ENCODE results near the gene CNDP1.

Gene CNDP1

DNA sequence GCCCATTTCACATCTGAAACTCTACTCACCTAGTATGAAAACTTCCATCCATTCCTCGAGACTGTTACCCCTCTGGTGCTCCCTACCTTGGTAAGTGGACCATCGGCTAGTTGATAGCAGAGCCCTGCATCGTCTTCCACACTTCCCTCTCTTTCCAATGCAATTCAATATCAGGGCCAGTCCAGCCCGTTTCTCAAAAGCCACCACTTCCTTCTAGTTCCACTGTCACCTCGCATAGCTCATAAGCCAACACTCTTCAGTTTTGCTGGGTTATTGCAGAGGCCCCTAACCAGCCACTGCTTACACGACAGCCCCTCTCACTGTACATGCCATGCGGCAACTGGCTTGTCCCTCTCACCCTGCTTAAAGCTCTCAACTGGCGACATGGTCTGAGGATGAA lies 53.1 kb downstream of the CNDP1 start:
- no peak for DNase-seq (ENCODE audit: low read depth)

GRCh38 chr18:74589021-74589420 lies 54.7 kb downstream of the CNDP1 start:
- DNase-seq (ENCODE audit: low read depth) = no peak

GRCh38 chr18:74589811-74590210 lies 55.5 kb downstream of the CNDP1 start:
- no peak for DNase-seq (ENCODE audit: low read depth)

- no peak for DNase-seq (ENCODE audit: low read depth)
Measured at GRCh38 chr18:74590671-74591070, 56.4 kb downstream of the CNDP1 start.

DNA sequence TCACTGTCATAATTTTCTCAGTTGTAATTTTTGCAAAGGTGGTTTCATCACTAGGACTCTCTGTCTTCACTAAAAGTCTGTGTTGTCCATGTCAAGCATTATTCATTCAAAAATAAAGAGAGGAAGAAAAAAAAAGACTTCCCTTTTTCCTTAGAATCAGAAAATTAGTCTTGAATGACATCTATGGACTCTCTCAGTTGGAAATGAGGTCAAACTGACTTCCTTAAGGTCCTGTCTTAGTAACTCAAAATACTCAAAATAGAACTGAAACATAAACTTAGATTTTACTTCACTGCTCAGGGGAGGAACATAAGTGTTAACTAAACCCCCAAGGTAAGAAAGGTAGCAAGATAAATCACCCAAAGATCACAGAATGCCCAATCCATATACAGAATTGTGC lies 61.1 kb downstream of the CNDP1 start:
- no peak for DNase-seq (ENCODE audit: low read depth)

GRCh38 chr18:74597034-74597661 lies 62.8 kb downstream of the CNDP1 start:
- DNase-seq (ENCODE audit: low read depth) = peak; percentile 70

GRCh38 chr18:74597662-74598349 lies 63.5 kb downstream of the CNDP1 start, which contains the start of gene ZNF407:
Gene ZNF407 (plus strand): TSS chr18:74597870. CDS start chr18:74631020, 33,150 bp downstream.
- DNase-seq (ENCODE audit: low read depth) = peak; percentile 90

DNA sequence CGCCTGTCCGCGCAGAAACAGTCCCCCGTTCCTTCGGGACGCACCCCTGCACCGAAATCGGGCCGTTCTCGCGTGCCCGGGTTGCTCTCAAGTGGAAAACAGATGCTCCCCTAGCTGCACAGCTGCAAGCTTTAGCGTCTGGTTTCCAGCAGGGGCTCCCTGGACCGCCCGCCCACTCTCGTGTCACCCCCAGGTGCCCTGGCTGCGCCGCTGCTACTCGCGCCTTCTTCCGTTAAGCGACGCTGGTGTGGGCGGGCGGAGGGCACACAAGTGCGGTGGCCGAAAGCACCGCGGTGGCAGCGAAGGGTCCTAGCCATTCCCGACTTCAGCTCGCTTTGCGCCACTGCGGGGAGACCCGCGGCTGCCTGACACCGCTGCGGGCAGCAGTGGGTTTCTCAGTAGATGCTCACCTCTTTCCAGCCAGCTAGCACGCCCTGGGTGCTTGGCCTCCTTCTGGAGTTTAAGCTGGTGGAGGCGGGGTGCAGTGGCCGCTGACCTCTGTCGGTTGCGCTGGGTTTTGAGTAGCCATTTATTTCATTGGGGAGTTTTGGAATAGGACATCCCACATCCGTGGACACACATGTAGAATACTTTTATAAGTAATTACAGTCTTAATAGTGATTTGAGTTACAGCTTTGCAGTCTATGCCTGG lies 64.2 kb downstream of the CNDP1 start:
- peak; percentile 29 for DNase-seq (ENCODE audit: low read depth)

GRCh38 chr18:74604361-74604760 lies 70.1 kb downstream of the CNDP1 start:
- no peak for DNase-seq (ENCODE audit: low read depth)

DNA sequence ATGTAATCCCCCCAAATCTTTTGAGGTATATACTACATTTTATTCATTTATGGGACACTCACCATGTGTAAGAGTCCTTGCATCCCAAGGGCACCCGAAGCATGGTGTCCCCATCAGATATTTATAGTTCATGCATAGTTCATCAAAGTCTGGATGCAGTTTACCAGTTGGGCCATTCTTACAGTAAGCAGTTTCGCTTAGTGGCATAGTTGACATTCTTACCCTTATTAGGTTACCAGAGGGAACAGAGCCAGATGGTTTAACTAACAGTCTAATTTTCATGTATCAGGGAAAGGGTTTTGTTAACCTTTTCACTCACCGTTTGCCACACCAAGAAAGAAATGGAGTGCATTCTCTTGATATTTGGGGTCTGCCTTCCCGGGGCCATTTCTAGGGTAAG lies 70.5 kb downstream of the CNDP1 start:
- DNase-seq (ENCODE audit: low read depth) = no peak

DNA sequence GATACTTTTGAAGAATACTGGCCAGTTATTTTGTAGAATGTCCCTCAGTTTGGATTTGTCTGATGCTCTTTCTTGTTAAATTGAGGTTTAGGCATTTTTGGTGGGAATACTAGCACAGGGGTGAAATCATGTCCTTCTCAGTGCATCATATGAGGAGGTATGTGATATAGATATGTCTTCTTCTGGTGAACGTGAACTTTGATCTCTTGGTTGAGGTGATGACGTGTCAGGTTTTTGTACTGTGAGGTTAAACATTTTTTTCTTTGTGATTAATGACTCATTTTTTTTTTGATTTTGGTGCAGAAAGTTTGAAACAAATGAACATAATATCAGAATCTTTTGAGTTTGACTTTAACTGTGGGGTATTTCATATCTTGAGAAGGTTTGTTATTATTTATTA lies 74.4 kb downstream of the CNDP1 start:
- no peak for DNase-seq (ENCODE audit: low read depth)

DNA sequence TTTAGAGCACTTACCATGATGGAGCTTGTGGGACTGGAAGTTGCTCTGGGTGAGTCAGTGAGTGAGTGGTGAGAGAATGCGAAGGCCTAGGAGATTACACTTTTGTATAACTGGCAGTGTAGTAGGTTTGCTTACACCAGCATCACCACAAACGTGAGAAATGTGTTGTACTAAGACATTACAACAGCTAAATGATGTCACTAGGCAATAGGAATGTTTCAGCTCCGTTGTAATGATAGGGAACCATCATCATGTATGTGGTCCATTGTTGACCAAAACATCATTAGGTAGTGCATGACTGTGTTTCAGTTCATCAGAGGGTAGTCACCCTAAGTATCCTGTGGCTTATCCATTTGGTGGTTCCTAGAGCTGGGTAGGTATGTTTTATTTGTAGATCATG lies 75.2 kb downstream of the CNDP1 start:
- DNase-seq (ENCODE audit: low read depth) = peak; percentile 84

- DNase-seq (ENCODE audit: low read depth) = no peak
Measured at GRCh38 chr18:74610051-74610615, 75.8 kb downstream of the CNDP1 start.

DNA sequence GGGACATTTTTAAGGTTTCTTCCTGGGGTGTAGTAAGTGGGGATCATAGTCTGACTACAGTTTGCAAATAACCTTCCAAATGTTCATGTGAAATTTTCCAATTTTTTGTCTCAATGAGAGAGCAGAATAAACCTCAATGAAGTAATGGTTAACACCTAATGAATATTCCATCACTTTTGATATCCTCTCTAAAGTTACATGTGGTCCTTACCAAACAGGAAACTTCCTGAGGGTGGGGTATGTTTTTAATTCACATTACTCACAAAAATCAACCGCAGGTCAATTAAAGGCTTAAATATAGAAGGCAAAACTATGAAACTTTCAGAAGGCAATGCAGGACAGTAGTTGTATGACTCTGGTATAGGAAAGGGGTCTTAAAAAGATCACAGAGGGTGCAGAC lies 76.6 kb downstream of the CNDP1 start:
- DNase-seq (ENCODE audit: low read depth) = no peak

DNA sequence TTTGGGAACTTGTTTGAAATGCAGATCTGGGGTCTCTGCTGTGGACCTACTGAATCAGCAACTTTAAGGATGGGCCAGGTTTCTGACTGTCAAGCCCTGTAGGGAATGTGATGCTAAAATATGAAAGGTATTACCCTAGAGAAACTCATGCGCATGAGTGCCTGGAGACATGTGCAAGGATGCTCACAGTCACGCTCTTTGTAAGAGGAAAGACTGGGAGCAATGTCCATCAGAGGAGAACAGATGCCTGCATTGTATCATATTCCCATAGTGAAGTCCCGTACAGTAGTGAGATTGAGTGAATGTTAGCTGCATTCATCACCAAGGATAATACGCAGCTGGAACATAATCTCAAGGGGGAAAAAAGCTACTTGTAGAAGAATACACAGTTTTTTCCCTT lies 77.5 kb downstream of the CNDP1 start:
- DNase-seq (ENCODE audit: low read depth) = no peak

GRCh38 chr18:74613381-74613780 lies 79.1 kb downstream of the CNDP1 start:
- DNase-seq (ENCODE audit: low read depth) = no peak

GRCh38 chr18:74616494-74616893 lies 82.2 kb downstream of the CNDP1 start:
- DNase-seq (ENCODE audit: low read depth) = no peak

GRCh38 chr18:74617486-74617885 lies 83.2 kb downstream of the CNDP1 start:
- no peak for DNase-seq (ENCODE audit: low read depth)

DNA sequence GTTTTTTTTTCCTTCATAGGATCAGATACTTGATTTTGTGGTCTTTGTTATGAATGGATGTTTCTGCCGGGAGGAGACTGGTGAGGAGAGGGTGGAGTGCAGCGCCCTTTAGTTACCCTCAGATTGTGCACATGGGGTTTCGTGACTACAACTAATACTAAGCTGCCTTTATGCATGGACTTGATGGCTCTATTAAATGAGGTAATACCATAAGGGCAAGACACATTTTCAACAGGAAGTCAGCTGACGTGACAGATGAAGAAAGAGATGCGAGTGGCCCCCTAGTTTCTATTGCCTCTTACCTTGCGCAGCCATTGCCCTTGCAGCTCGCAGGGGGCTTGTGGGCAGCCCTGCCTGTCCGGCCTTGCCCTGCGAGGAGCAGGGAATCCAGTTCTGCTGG lies 87.8 kb downstream of the CNDP1 start:
- DNase-seq (ENCODE audit: low read depth) = no peak

- no peak for DNase-seq (ENCODE audit: low read depth)
Measured at GRCh38 chr18:74623047-74623816, 88.9 kb downstream of the CNDP1 start.

- DNase-seq (ENCODE audit: low read depth) = no peak
Measured at GRCh38 chr18:74624466-74624865, 90.2 kb downstream of the CNDP1 start.

GRCh38 chr18:74625157-74625556 lies 90.9 kb downstream of the CNDP1 start:
- peak; percentile 24 for DNase-seq (ENCODE audit: low read depth)
